Measurements from ENCODE around the gene APOE.
"Not testable (repeated sequence)": the region's sequence is repeated elsewhere in the genome, so short reads cannot be mapped to it uniquely, and the experiment has no call there.

APOE gene

DNA sequence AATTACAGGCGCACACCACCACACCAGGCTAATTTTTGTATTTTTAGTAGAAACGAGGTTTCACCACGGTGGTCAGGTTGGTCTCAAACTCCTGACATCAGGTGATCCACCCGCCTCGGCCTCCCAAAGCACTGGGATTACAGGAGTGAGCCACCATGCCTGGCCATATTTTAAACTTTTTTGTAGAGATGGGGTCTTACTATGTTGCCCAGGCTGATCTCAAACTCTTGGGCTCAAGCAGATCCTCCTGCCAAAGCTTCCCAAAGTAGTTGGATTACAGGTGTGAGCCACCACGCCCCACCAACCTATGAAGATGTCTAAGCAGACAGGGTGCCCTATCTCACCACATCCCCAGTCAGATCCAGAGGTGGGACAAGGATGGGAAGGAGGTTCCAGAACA is 6.3 kb downstream of the APOE start:
- DNase-seq (ENCODE audit: low read depth): not testable (repeated sequence)

DNA sequence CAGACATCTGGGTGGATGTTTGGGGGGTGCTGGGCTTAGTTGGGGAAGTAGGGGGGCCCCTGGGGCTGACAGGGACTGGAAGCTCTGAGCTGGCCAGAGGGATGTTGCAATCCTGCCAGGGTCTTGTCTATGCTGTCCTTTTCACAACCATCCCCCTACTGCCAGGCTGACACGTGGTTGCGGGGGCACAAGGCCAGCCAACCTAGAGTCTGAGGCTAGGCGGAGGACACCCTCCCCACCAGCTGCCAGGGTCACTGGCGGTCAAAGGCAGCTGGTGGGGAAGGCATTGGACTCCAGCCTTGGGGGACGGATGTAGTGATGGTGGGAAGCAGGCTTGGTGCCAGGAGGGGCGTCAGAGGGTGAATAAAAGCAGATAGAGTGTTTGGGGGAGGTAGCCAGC is 7.3 kb downstream of the APOE start:
- DNase-seq (ENCODE audit: low read depth): no peak

DNA sequence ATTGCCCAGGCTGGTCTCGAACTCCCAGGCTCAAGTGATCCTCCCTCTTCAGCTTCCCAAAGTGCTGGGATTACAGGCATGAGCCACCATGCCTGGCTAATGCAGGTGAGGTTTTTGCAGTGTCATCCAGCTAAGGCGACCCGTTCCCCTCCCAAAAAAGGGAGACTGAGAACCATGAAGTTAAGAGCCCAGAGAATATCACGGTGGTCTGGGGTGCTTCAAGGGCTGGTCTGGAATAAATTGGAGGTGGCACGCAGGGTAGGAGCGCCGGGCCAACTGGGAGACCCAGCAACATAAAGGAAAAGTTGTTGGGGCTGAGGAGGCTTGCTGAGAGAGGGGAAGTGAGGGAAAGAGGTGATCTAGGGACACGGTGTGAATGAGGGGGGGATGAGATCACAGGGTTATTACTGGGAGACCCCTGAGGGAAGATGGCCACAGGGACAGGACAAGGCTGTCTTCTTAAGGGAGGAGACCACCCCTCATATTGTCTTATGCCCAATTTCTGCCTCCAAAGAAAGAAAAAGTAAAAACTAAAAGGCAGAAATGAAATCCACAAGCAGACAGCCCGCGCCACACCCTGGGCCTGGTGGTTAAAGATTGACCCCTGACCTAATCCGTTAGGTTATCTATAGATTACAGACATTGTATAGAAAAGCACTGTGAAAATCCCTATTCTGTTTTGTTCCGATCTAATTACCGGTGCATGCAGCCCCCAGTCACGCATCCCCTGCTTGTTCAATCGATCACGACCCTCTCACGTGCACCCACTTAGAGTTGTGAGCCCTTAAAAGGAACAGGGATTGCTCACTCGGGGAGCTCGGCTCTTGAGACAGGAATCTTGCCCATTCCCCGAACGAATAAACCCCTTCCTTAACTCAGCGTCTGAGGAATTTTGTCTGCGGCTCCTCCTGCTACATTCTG is 8.2 kb downstream of the APOE start:
- DNase-seq (ENCODE audit: low read depth): not testable (repeated sequence)

DNA sequence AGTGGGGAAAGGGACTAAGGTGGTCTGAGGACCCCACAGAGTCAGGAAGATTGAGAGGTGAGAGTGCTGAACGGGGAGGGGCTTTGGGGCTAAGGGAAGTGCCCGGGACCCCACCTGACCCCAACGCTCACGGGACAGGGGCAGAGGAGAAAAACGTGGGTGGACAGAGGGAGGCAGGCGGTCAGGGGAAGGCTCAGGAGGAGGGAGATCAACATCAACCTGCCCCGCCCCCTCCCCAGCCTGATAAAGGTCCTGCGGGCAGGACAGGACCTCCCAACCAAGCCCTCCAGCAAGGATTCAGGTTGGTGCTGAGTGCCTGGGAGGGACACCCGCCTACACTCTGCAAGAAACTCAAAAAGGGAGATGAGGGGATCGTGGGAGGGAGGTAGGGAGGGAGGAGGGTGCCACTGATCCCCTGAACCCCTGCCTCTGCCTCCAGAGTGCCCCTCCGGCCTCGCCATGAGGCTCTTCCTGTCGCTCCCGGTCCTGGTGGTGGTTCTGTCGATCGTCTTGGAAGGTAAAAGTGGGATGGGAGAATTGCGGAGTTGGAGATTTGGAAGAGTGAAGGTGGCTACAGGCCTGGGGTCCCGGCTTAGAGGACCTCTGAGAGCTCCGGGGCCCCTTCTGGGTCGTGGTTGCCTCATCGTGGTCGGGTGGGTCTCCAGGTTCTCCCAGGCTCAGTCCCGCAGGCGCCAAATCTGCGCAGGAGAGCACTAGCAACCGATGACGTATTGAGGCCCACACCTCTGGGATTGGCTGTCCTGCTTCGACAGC is 9.0 kb downstream of the APOE start, which contains the start of gene APOC1:
TSS of gene APOC1 (plus strand) at position 176 of the 774 bp plus-strand sequence. CDS start at position 460, 284 bp downstream.
- peak; percentile 50 for DNase-seq (ENCODE audit: low read depth)

DNA sequence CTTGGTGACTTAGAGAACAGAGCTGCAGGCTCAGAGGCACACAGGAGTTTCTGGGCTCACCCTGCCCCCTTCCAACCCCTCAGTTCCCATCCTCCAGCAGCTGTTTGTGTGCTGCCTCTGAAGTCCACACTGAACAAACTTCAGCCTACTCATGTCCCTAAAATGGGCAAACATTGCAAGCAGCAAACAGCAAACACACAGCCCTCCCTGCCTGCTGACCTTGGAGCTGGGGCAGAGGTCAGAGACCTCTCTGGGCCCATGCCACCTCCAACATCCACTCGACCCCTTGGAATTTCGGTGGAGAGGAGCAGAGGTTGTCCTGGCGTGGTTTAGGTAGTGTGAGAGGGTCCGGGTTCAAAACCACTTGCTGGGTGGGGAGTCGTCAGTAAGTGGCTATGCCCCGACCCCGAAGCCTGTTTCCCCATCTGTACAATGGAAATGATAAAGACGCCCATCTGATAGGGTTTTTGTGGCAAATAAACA is 18.7 kb downstream of the APOE start:
- no peak for DNase-seq (ENCODE audit: low read depth)

DNA sequence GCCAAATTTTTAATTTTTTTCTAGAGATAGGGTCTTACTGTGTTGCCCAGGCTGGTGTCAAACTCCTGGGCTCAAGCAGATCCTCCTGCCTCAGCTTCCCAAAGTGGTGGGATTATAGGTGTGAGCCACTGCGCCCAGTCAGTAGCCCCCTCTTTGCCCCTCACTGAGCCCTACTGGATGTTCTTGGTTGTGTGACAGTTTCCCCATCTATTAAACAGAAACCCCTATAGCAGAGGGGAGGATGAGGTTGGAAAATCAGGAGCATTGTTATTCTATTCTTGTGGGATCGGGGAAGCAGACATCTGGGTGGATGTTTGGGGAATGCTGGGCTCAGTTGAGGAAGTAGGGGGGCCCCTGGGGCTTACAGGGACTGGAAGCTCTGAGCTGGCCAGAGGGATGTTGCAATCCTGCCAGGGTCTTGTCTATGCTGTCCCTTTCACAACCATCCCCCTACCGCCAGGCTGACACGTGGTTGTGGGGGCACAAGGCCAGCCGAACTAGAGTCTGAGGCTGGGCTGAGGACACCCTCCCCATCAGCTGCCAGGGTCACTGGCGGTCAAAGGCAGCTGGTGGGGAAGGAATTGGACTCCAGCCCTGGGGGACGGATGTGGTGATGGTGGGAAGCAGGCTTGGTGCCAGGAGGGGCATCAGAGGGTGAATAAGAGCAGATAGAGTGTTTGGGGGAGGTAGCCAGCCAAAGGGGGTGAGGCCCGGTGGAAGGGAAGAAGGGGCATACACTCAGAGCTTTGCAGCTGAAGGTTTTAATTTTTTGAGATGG is 19.7 kb downstream of the APOE start:
- no peak for DNase-seq (ENCODE audit: low read depth)

DNA sequence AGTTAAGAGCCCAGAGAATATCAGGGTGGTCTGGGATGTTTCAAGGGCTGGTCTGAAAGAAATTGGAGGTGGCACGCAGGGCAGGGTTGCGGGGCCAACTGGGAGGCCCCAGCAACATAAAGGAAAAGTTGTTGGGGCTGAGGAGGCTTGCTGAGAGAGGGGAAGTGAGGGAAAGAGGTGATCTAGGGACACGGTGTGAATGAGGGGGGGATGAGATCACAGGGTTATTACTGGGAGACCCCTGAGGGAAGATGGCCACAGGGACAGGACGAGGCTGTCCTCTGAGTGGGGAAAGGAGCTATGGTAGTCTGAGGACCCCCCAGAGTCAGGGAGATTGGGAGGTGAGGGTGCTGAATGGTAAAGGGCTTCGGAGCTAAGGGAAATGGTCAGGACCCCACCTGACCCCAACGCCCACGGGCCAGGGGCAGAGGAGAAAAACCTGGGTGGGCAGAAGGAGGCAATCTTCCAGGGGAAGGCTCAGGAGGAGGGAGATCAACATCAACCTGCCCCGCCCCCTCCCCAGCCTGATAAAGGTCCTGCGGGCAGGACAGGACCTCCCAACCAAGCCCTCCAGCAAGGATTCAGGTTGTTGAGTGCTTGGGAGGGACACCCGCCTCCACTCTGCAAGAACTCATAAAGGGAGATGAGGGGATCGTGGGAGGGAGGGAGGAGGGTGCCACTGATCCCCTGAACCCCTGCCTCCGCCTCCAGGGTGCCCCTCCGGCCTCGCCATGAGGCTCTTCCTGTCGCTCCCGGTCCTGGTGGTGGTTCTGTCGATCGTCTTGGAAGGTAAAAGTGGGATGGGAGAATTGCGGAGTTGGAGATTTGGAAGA is 20.9 kb downstream of the APOE start:
- DNase-seq (ENCODE audit: low read depth): not testable (repeated sequence)

DNA sequence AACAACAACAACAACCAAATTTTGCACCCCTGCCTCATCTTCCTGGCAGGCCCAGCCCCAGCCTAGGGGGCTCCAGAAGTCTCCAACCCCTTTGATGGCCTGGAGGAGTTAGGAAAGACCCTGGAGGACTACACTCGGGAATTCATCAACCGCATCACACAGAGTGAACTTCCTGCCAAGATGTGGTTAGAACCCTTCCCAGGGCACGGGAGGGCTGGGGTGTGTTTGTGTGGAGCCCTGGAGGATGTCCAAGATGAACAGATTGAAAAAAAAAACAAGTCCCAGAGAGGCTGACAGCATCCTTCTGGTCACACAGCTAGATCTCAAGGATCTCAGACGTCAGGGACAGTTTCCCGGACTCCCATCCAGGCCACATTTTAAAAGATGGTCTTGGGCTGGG is 22.1 kb downstream of the APOE start:
- no peak for DNase-seq (ENCODE audit: low read depth)

DNA sequence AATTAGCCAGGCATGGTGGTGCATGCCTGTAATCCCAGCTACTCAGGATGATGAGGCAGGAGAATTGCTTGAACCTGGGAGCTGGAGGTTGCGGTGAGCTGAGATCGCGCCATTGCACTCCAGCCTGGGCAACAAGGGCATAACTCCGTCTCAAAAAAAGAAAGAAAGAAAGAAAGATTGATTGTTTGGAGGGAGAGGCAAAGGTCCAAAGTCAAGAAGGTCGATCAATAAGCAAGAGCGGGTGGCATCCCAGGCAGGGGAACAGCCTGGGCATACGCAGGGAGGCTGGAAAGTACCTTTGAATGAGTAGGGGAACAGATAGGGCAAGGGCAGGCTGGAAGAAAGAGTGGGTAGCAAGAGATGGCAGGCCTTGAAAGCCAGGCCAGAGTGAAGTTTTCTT is 24.5 kb downstream of the APOE start:
- no peak for DNase-seq (ENCODE audit: low read depth)

DNA sequence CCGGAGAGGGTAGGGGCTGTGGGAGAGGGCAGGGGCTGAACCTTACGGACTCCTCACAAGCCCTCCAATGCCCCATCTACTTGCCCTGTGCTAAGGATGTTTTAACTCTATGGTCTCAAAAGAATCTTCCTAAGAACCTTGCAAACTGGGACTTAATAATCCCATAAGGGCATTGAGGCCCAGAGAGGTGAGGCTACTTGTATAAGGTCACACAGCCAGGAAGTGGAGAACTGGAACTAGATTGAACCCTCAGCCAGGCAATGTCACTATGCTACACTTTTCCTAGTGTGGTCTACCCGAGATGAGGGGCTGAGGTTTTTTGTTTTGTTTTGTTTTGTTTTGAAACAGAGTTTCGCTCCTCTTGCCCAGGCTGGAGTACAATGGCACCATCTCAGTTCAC is 25.9 kb downstream of the APOE start:
- no peak for DNase-seq (ENCODE audit: low read depth)

DNA sequence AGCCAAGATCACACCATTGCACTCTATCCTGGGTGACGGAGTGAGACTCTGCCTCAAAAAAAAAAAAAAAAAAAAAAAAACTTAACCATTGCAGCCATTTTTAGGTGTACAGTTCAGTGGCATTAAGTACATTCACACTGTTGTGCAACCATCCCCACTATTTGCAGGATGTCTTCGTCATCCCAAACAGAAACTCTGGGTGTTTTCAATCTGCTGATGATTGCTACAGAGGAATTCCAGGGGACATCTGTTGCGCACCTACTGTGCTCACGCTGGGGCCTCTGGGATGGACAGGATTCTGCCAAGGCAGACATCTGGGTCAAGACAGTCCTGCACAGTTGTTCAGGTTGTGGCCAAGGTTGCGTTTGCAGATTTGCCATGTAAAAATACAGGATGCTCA is 34.1 kb downstream of the APOE start:
- DNase-seq (ENCODE audit: low read depth): no peak

DNA sequence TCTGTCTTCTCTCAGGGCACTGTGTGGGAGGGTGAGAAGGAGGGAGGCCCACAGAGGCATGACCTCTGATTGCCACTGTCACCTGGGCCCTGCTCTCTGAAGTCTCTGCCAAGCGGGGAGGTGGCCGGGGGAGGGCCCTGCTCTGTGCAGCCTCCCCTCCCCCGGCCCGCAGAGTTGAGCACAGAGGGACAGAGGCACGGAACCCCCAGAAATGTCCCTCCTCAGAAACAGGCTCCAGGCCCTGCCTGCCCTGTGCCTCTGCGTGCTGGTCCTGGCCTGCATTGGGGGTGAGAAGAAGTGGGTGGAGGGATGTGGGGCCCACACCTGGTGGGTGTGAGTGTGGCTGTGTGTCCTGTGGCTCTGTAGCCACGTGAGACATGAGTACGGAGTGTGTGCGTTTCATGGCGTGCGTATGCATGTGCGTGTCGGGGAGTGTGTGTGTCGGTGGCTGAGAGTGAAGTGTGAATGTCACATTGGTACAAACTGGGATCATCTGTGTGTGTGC is 36.5 kb downstream of the APOE start, which contains the start of gene APOC4:
TSS of gene APOC4 (plus strand) at position 171 of the 505 bp plus-strand sequence. CDS start at position 212, 41 bp downstream.
- DNase-seq (ENCODE audit: low read depth): no peak

DNA sequence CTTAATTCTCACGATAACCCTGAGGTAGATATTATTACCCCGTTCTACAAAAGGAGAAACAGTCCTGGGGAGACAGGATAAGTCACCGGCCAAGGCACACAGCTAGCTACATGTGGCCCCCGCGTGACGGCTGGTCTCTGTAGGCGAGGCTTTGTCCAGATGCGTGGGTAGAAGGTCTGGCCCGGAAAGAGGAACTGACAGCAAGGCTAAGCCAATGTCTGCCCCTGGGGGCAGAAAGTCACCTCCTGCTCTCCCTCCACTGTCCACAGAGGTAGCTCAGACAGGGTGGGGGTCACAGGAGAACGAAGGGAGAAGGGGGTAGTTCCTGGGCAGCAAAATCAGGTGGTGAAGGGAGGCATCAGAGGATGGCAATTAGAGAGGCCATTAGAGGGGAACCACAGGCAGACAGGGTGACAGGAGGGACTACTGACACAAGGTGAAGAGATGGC is 38.2 kb downstream of the APOE start:
- no peak for DNase-seq (ENCODE audit: low read depth)

DNA sequence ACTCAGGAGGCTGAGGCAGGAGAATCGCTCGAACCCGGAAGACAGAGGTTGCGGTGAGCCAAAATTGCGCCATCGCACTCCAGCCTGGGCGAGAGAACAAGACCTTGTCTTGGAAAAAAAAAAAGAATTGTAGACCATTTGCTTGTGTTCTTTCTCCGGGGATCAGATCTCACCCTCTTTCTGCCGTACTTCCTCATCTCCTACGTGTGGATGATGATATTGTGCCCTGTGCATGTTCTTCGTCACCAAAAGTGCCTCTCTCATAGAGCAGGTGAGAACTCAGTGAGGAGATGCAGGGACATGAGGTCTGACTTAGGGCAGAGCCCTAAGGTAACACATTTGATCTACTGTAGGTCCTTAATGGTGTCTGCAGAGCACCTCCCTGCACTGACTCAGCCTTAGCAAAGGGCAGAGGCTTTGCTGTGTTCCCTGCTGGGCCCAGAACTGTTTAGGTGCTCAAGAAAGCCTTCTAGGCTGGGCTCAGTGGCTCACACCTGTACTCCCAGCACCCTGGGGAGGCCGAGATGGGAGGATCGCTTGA is 41.5 kb downstream of the APOE start:
- DNase-seq (ENCODE audit: low read depth): no peak

DNA sequence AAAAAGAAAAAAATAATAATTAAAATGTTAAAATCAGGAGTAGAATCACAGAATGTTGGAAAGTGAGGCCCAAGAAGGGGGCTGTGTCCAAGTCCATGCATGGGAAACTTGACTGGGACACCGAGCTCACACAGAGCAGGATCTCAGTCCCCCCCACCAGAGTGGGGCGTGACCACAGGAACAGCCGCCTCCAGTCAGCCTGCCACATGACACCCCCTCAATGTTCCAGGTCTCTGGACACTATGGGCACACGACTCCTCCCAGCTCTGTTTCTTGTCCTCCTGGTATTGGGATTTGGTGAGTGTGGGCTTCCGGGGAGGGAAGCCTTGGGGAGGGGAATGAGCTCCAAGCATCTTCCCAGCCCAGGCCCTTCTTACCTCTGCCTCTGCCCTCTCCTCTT is 42.6 kb downstream of the APOE start:
- no peak for DNase-seq (ENCODE audit: low read depth)

DNA sequence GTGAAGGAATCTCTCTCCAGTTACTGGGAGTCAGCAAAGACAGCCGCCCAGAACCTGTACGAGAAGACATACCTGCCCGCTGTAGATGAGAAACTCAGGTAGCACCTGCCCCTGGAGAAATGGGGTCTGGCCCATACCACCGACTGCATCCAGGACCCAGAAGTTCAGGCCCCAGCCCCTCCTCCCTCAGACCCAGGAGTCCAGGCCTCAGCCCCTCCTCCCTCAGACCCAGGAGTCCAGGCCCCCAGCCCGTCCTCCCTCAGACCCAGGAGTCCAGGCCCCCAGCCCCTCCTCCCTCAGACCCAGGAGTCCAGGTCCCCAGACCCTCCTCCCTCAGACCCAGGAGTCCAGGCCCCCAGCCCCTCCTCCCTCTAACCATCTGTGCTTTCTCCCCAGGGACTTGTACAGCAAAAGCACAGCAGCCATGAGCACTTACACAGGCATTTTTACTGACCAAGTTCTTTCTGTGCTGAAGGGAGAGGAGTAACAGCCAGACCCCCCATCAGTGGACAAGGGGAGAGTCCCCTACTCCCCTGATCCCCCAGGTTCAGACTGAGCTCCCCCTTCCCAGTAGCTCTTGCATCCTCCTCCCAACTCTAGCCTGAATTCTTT is 43.3 kb downstream of the APOE start:
- DNase-seq (ENCODE audit: low read depth): no peak

DNA sequence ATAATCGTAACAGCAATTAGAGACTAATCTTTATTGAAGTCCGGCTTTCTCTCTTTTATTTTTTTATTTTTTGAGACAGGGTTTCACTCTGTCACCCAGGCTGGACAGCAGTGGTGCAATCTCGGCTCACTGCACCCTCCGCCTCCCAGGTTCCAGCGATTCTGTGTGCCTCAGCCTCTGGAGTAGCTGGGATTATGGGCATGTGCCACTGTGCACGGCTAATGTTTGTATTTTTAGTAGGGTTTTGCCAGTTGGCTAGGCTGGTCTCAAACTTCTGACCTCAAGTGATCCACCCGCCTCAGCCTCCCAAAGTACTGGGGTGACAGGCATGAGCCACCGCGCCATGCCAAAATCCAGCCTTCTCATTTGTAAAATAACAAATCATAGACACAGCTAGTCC is 44.0 kb downstream of the APOE start:
- no peak for DNase-seq (ENCODE audit: low read depth)

DNA sequence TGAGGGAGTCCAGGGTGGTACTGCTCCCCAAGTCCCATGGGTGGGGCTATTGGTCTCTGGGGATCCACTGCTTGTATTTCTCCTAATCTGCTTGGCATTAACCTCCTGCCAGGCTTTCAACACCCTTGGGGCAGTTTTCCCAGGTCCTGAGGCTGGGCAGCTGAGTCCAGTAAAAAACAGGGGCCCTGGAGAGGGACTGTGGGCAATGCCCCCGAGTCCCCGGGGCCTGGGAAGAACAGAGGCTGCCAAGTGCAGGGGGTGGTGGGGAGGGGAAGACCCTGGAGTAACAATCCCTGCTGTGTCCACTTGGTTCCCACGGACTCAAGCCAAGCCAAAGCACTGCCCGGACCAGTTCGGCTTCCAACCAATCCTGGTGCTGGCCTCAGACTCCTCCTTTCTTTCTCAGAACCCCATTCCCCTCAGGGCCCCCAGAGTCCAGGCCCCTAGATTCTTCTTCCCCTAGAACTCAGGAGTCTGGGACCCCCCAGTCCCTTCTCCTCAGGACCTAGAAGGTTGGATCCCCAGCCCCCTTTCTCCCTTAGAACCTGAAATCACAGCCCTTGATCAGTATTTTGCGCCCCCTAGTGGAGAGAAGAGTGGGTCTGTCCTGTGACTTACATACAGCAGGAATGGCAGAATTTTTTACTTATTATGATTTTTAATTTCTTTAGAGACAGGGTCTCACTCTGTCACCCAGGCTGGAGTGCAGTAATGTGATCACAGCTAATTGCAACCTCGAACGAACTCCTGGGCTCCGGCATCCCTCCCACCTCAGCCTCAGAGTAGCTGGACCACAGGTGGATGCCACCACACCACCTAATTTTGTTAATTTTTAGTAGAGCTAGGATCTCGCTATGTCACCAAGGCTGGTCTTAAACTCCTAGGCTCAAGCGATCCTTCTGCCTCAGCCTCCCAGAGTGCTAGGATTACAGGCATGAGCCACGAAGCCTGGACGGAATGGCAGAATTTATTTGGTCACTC is 45.9 kb downstream of the APOE start:
- no peak for DNase-seq (ENCODE audit: low read depth)

DNA sequence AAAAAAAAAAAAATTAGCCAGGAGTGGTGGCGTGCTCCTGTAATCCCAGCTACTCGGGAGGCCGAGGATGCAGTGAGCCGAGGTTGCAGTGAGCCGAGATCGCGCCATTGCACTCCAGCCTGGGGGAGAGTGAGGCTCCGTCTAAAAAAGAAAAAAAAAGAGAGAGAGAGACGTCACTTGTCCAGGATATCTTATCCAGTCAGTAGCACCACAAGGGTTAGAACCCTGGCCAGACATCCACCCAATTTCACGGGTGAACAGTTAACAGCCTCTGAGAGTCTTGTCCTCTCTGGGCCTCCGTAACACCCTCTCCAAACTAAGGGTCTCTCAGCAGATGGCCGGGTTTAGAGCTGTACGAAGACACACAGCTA is 48.7 kb downstream of the APOE start:
- DNase-seq (ENCODE audit: low read depth): no peak

All from stimulated activated CD8-positive, alpha-beta memory T cell treated with anti-CD3 and anti-CD28 coated beads, Interleukin-7, amount 100 ng/mL, for 24 hours (primary cell).